BE2C (cell line): Measurements from ENCODE around the gene MCC.

ENCODE experiments used
- DNase-seq: peaks from one replicate; pipeline ENCODE4 v3.0.0-alpha.2; 2020
- H3K27me3 ChIP-seq: fragments of 250-450 bp; sonication (Bioruptor Pico); 2 replicates; pipeline ENCODE4 v1.5.1; 2020; ENCODE audit warnings: mild to moderate bottlenecking
- H3K36me3 ChIP-seq: fragments of 250-450 bp; sonication (Bioruptor Pico); 2 replicates; pipeline ENCODE4 v1.5.1; 2020; ENCODE audit warnings: mild to moderate bottlenecking
- H3K4me1 ChIP-seq: fragments of 250-450 bp; sonication (Bioruptor Pico); 2 replicates; pipeline ENCODE4 v1.5.1; 2020
- H3K4me3 ChIP-seq: 2 replicates; pipeline ENCODE4 v1.5.1; 2011; ENCODE audit warnings: low read depth, low read length
- H3K9me3 ChIP-seq: fragments of 250-450 bp; sonication (Bioruptor Pico); 2 replicates; pipeline ENCODE4 v1.5.1; 2020
- TF ChIP-seq, protein P1 (sequence below): IDR thresholded peaks from 2 replicates; pipeline ENCODE4 v1.5.1; 2012; ENCODE audit warnings: mild to moderate bottlenecking, low read depth, low read length

MCC gene

GRCh38 chr5:113523168-113523567 lies 34.9 kb upstream of the MCC start:
- TF ChIP-seq, protein P1, sequence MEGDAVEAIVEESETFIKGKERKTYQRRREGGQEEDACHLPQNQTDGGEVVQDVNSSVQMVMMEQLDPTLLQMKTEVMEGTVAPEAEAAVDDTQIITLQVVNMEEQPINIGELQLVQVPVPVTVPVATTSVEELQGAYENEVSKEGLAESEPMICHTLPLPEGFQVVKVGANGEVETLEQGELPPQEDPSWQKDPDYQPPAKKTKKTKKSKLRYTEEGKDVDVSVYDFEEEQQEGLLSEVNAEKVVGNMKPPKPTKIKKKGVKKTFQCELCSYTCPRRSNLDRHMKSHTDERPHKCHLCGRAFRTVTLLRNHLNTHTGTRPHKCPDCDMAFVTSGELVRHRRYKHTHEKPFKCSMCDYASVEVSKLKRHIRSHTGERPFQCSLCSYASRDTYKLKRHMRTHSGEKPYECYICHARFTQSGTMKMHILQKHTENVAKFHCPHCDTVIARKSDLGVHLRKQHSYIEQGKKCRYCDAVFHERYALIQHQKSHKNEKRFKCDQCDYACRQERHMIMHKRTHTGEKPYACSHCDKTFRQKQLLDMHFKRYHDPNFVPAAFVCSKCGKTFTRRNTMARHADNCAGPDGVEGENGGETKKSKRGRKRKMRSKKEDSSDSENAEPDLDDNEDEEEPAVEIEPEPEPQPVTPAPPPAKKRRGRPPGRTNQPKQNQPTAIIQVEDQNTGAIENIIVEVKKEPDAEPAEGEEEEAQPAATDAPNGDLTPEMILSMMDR, result no peak

GRCh38 chr5:113520899-113521298 lies 32.6 kb upstream of the MCC start:
- H3K4me3 ChIP-seq, result no peak overlapping the region
- TF ChIP-seq, protein P1, result no peak
- peaks cover 15% of the 10 kb centered on the region for H3K36me3 ChIP-seq
- H3K4me1 ChIP-seq, result no peaks in the 10 kb centered on the region
- H3K27me3 ChIP-seq, result no peaks in the 10 kb centered on the region
- H3K9me3 ChIP-seq, result no peaks in the 10 kb centered on the region
- DNase-seq, result no peak

More at GRCh38 chr5:113523168-113523567, 34.9 kb upstream of the MCC start:
- no peak for DNase-seq
- H3K27me3 ChIP-seq, result no peaks in the 10 kb centered on the region
- no peaks in the 10 kb centered on the region for H3K9me3 ChIP-seq
- peaks cover 13% of the 10 kb centered on the region for H3K36me3 ChIP-seq
- no peak overlapping the region for H3K4me3 ChIP-seq
- H3K4me1 ChIP-seq, result no peaks in the 10 kb centered on the region

DNA sequence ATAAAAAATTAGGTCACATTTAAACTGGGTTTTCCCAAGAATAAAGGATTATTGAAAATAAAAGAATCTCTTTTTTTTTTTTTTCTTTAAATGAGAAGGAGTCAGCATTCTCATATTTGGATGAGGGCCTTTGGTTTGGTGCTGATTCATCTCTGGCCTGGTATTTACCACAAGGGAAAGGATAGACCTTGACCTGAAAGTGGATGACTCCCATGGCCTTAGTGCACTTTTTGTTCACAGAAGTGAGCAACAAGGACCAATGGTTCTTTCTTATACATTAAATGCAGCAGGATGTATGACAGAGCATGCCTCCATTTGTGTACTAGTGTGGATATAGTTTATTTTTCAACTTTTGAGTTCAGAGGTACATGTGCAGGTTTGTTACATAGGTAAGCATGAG lies 32.2 kb upstream of the MCC start:
- no peaks in the 10 kb centered on the region; the same call in 1 of the 2 replicates for H3K4me1 ChIP-seq
- TF ChIP-seq, protein P1, result no peak
- no peak for DNase-seq
- H3K9me3 ChIP-seq, result no peaks in the 10 kb centered on the region
- H3K4me3 ChIP-seq, result no peak overlapping the region
- H3K36me3 ChIP-seq, result peaks cover 15% of the 10 kb centered on the region
- no peaks in the 10 kb centered on the region for H3K27me3 ChIP-seq

GRCh38 chr5:113519412-113519811 lies 31.2 kb upstream of the MCC start:
- no peak for DNase-seq
- TF ChIP-seq, protein P1, result no peak
- H3K27me3 ChIP-seq, result no peaks in the 10 kb centered on the region
- no peak overlapping the region for H3K4me3 ChIP-seq
- peaks cover 15% of the 10 kb centered on the region for H3K36me3 ChIP-seq
- H3K4me1 ChIP-seq, result no peaks in the 10 kb centered on the region; the same call in 1 of the 2 replicates
- no peaks in the 10 kb centered on the region for H3K9me3 ChIP-seq

DNA sequence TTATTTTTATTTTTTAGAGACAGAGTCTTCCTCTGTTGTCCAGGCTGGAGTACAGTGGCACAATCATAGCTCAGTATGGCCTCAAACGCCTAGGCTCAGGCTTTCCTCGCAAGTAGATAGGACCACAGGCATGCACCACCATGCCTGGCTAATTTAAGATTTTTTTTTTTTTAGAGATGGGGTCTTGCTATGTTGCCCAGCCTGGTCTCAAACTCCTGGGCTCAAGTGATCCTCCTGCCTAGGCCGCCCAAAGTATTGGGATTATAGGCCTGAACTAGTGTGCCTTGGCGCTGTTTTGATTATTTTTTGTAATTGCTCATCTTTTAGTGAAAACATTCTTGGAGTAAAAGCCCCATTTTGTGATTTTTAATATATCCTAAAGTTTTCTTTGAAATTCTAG lies 30.6 kb upstream of the MCC start:
- Histone ChIP-seq H3K9me3 (no peaks in the 10 kb centered on the region), H3K36me3 (peaks cover 15% of the 10 kb centered on the region), H3K4me3 (no peak overlapping the region), H3K27me3 (no peaks in the 10 kb centered on the region), H3K4me1 (no peaks in the 10 kb centered on the region; the same call in 1 of the 2 replicates)
- TF ChIP-seq, protein P1, result no peak
- DNase-seq, result no peak

GRCh38 chr5:113514289-113514635 lies 26.0 kb upstream of the MCC start:
- TF ChIP-seq, protein P1, result no peak
- Histone ChIP-seq H3K4me1 (no peaks in the 10 kb centered on the region; the same call in 1 of the 2 replicates), H3K36me3 (peaks cover 6% of the 10 kb centered on the region), H3K9me3 (no peaks in the 10 kb centered on the region), H3K4me3 (peak overlapping the region; percentile 80), H3K27me3 (no peaks in the 10 kb centered on the region)
- no peak for DNase-seq
